HL-60 (cell line): ENCODE results near the gene IRF2.

Experiments
- DNase-seq, 2 experiments: peaks; one replicate each; pipeline ENCODE4 v3.0.0-alpha.2; 2010 to 2020; ENCODE audit warnings: low read depth in 1 of 2, low spot score in 1 of 2
- H3K27ac ChIP-seq: fragments of 250-450 bp; sonication (Bioruptor Pico); replicated peaks from 2 replicates; pipeline ENCODE4 v1.5.1; 2020; ENCODE audit warnings: mild to moderate bottlenecking, moderate library complexity
- H3K27me3 ChIP-seq: fragments of 250-450 bp; sonication (Bioruptor Pico); 2 replicates; pipeline ENCODE4 v1.5.1; 2021; ENCODE audit warnings: mild to moderate bottlenecking, moderate library complexity; ENCODE audit not compliant: insufficient read depth, poor library complexity, severe bottlenecking
- H3K4me3 ChIP-seq: replicated peaks from 2 replicates; pipeline ENCODE4 v1.5.1; 2011; ENCODE audit warnings: mild to moderate bottlenecking, control low read depth, low read length; ENCODE audit not compliant: insufficient read depth
- GABPA ChIP-seq: IDR thresholded peaks from 2 replicates; pipeline ENCODE4 v1.6.1; 2012; ENCODE audit warnings: low read depth
- POLR2AphosphoS5 ChIP-seq: IDR thresholded peaks from 2 replicates; pipeline ENCODE4 v1.6.1; 2012; ENCODE audit warnings: low read depth
- REST ChIP-seq: IDR thresholded peaks from 2 replicates; pipeline ENCODE4 v1.6.1; 2012; ENCODE audit warnings: low read depth; ENCODE audit not compliant: insufficient replicate concordance
- SPI1 ChIP-seq: IDR thresholded peaks from 2 replicates; pipeline ENCODE4 v1.6.1; 2012; ENCODE audit warnings: low read depth, mild to moderate bottlenecking, borderline replicate concordance
- TF ChIP-seq, protein P1 (sequence below): IDR thresholded peaks from one replicate; pipeline ENCODE4 v1.5.1; 2011; ENCODE audit warnings: low read length, control low read depth, inconsistent platforms; ENCODE audit not compliant: insufficient read depth

IRF2 gene

GRCh38 chr4:184363258-184363657 is 111.1 kb downstream of the IRF2 start:
- Histone ChIP-seq H3K4me3 (no peak overlapping the region), H3K27me3 (no peaks in the 10 kb centered on the region), H3K27ac (no peak overlapping the region)
- no peak for TF ChIP-seq SPI1
- no peak for TF ChIP-seq REST
- TF ChIP-seq POLR2AphosphoS5: no peak
- no peak for TF ChIP-seq GABPA
- TF ChIP-seq, protein P1, sequence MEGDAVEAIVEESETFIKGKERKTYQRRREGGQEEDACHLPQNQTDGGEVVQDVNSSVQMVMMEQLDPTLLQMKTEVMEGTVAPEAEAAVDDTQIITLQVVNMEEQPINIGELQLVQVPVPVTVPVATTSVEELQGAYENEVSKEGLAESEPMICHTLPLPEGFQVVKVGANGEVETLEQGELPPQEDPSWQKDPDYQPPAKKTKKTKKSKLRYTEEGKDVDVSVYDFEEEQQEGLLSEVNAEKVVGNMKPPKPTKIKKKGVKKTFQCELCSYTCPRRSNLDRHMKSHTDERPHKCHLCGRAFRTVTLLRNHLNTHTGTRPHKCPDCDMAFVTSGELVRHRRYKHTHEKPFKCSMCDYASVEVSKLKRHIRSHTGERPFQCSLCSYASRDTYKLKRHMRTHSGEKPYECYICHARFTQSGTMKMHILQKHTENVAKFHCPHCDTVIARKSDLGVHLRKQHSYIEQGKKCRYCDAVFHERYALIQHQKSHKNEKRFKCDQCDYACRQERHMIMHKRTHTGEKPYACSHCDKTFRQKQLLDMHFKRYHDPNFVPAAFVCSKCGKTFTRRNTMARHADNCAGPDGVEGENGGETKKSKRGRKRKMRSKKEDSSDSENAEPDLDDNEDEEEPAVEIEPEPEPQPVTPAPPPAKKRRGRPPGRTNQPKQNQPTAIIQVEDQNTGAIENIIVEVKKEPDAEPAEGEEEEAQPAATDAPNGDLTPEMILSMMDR: no peak
- no peak for DNase-seq

- H3K27me3 ChIP-seq: no peaks in the 10 kb centered on the region
- no peak for DNase-seq
- no peak overlapping the region for H3K4me3 ChIP-seq
- H3K27ac ChIP-seq: no peak overlapping the region
- TF ChIP-seq GABPA: no peak
- no peak for TF ChIP-seq SPI1
- TF ChIP-seq, protein P1: no peak
- no peak for TF ChIP-seq REST
- no peak for TF ChIP-seq POLR2AphosphoS5
These were observed 112.0 kb downstream of the IRF2 start for GRCh38 chr4:184362396-184362795.

GRCh38 chr4:184361443-184361842 is 112.9 kb downstream of the IRF2 start:
- Histone ChIP-seq H3K27me3 (no peaks in the 10 kb centered on the region), H3K4me3 (no peak overlapping the region), H3K27ac (no peak overlapping the region)
- no peak for DNase-seq
- no peak for TF ChIP-seq POLR2AphosphoS5
- TF ChIP-seq, protein P1: no peak
- no peak for TF ChIP-seq SPI1
- no peak for TF ChIP-seq GABPA

GRCh38 chr4:184359888-184360287 is 114.5 kb downstream of the IRF2 start:
- Histone ChIP-seq H3K27ac (no peak overlapping the region), H3K27me3 (no peaks in the 10 kb centered on the region), H3K4me3 (no peak overlapping the region)
- TF ChIP-seq REST (no peak), SPI1 (no peak), GABPA (no peak), POLR2AphosphoS5 (no peak)
- TF ChIP-seq, protein P1: no peak
- no peak for DNase-seq
